HT-29 (cell line): ENCODE results near the gene DLX1. TPM values are rescaled to one million over a fixed set of nuclear protein-coding genes. Genes with fewer than 3 reads are reported as not detected.
"Not testable (repeated sequence)": the region's sequence is repeated elsewhere in the genome, so short reads cannot be mapped to it uniquely, and the experiment has no call there.

Source experiments
- DNase-seq: peaks from one replicate; pipeline ENCODE4 v3.0.0-alpha.2; 2015; ENCODE audit warnings: low spot score
- total RNA-seq: library from RNA; depleted of rRNA; stranded (reverse); fragments of >200 nt; shearing (Covaris generic); gene quantifications from 2 replicates; pipeline ENCODE4 v1.2.3, GENCODE V29; 2014; rRNA removed

Gene DLX1
- total RNA-seq, 1 experiment from 2014 or later, result 0.18 TPM

DNA sequence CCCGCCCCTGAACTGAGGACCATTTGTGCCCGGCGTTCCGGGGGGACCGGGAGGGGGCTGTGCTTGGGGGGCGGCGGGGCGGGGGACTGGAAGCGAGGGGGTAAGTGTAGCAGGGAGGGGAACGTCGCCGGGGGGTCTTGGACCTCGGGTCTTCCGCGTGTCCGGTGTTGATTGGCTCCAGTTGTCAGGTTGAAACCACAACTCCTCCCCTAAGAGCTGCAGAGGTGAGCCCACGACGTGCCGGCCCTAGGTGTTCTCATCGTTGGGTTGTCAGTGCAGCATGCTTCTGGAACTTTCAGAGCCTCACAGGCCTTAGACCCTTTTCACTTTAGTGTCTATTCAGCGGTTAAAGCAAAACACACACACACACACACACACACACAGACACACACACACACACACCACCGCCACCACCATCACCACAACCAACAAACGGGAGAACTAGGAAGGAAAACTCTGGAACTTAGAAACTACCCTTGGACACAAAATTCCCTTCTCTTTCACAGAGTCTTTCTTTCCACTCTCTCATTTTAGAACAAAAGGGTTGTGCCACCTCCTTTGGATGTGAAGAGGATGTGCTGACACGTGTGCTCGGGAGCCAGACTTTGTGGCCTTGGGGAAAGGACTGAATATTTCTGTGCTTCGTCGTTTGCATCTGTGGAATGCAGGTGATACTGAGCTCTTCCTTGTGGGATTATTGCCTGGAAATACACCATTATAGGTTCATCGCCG is 24.1 kb downstream of the DLX1 start:
- DNase-seq, result no peak

DNA sequence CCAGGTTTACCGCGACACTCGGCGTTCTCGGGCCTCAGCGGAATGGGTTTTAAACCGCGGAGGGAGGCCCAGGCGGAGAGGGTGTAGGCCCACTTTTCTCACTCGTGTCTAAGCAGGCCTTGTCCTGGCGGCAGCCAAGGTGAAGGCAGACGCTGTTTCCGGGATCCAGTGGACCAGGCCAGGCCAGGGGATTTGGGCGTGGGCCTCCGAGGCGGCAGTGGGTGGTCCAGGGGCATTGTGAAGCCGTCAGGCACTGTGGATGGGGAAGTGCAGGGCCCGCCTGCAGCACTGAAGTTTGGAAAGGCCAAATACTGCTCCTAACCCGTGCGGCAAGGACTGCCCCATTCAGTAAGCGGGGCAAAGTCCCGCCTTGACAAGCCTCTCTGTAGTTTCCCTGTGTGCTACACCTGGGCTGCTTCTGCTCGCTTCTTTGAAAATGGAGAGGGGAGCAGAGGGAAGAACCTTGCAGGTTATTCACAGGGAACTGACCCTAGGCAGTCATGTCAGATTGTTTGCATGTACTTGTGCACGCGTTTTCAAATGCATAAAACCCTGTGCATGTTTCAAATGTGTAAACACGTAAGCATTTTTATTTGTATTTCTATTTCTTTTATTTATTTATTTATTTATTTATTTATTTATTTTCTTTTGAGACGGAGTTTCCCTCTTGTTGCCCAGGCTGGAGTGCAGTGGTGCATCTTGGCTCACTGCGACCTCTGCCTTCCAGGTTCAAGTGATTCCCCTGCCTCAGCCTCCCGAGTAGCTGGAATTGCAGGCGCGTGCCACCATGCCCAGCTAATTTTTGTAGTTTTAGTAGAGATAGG is 24.9 kb downstream of the DLX1 start:
- no peak for DNase-seq

DNA sequence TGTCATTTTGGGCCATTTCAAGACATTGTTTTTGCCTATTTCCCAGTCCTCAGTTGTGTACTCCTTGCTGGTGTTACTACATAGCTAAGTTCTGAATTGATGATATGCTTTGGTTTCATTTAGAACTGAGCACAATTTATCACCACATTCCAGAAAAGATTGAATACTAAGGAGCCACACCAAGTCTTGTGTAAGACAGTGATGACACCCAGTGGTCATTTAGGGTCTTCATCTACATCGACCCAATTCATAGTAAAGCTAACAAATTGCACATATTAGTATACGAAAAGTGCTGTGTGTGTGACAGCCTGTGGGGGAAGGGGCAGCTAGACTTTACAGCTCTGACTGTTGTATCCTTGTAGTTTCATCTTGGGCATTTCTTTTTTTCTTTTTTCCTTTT is 28.3 kb downstream of the DLX1 start:
- DNase-seq, result no peak

DNA sequence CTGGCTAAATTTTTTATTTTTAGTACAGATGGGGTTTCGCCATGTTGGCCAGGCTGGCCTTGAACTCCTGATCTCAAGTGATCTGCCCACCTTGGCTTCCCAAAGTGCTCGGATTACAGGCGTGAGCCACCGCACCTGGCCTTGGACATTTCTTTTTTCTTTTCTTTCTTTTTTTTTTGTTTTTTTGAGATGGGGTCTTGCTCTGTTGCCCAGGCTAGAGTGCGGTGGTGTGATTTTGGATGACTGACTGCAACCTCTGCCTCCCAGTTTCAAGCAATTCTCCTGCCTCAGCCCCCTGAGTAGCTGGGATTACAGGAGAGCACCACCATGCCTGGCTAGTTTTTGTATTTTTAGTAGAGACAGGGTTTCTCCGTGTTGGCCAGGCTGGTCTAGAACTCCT is 28.9 kb downstream of the DLX1 start:
- not testable (repeated sequence) for DNase-seq

DNA sequence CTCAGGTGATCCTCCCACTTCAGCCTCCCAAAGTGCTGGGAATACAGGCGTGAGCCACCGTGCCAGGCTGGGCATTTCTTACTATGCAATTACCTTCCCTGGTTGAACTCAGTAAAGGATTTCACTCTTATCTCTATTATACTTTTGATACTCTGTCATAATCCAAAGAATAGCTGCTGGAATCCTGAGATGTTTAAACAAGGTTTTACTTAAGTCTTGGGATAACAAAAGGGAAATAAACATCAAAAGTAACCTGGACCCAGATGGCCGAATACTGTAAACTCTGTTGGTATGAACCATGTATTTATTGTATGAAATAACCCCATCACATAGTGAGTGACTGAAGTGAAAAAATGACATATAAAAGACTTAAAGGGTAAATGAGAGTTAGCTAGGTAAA is 29.3 kb downstream of the DLX1 start:
- no peak for DNase-seq

DNA sequence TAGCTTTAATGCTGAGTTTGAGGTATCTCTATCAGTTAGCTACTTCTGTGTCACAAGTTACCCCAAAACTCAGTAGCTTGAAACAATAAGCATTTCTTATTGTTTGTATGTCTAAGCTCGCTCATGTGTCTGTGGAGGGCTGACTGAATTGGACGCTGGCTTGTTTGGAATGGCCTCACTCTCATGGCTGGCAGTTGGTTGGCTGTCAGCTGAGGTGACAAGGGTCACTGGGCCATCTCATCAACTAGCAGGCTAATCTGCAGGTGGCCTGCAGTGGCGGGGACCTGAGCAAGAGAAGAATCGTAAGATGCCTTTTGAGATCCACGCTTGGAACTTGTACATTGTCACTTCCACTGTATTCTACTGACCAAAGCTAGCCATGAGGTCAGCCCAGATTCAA is 30.8 kb downstream of the DLX1 start:
- DNase-seq, result no peak

DNA sequence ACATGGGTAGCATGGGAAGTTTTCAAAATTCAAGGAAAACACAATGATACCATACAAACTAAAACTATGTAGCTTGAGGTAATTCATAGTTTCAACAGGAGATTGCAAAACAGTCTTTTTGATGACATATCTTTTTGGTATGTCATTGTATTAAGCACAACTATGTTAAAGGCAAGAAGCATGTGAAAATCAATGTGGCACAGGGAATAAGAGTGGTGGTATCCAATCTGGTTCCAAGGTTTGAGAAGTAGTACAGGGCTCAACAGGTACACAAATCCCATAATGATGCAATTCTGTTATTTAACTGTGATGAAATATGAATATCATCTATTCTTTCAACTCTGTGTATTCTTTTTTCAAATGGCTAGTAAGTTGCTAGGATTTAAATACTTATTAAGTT is 33.8 kb downstream of the DLX1 start:
- no peak for DNase-seq

DNA sequence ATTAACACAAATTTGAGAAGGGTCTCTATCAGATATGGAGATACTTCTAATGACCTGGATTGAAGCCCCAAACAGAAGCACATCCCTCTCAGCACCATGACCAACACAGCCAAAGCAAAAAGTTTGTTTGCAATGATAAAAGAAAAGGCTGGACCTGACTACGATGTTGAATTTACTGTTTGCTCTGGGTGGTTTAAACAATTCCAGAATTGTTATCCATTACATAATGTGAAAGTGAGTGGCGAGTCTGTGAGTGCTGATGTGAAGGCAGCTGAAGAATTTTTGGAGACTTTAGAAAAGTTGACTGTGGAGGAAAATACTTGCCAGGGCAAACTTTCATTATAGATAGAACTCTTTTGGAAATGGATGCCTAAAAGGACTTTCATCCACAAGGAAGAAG is 34.8 kb downstream of the DLX1 start:
- DNase-seq, result no peak

DNA sequence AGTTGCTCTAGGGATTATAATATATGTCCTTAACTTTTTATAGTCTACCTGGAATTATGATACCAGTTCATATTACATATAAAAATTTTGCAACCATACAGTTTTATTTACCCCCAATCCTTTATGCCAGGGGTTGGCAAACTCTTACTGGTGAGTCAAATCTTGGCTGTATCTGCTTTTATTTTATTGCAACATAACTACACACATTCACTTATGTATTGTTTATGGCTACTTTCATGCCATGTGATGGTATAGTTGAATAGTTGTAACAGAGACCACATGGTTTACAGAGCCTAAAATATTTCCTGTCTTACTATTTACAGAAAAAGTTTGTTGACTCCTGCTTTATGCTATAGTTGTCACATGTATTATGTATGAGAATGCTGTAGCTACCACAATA is 43.2 kb downstream of the DLX1 start:
- DNase-seq, result no peak

DNA sequence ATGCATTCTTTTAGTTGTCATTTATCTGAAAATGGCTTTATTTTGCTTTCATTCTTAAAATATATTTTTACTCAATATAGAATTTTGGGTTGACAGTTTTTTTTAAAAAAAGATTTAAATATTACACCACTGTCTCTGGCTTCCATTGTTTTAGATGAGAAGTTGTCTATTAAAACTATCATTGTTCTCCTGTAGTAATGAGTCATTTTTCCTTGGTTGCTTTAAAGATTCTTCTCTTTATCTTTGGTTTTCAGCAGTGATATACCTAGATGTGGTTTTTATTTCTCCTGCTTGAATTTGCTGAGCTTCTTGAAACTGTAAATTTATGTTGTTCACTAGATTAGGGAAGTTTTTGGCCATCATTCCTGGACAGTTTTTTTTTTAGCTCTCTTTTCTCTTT is 44.1 kb downstream of the DLX1 start:
- DNase-seq, result no peak

DNA sequence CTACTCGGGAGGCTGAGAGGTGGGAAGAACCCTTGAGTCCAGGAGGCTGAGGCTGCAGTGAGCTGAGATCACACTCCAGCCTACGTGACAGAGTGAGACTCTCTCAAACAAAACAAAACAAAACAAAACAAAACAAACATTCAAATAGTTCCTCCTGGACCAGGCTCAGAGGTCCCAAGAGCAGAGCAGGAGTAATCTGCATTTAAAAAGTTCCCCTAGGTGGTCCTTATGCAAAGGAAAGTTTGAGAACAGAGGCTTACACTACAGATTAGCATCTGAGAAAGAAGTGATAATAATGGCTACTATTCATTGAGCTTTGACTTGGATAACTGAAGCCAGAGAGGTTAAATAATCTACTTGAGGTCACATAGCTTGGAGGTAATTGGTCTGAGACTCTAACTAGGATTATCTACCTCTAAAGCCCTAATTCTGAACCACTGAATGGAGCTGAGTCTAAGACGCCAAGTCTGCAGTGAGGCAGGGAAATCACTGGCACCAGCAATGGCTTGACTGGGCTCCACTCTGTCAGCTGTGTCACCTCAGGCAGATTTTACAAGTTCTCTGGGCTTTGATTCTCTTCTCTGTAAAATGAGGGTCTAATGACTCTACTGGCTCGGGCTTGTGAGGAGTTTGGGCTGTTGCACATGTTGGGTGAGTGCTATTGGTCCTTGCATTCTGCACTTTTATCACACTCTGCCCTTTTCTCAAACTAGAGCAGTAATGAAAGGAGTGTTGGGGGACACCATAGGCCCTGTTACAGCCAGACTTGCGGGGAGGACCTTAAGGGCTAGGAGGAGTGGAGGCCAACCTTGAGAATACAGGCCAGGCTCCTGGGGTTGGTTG is 46.6 kb downstream of the DLX1 start:
- no peak for DNase-seq

DNA sequence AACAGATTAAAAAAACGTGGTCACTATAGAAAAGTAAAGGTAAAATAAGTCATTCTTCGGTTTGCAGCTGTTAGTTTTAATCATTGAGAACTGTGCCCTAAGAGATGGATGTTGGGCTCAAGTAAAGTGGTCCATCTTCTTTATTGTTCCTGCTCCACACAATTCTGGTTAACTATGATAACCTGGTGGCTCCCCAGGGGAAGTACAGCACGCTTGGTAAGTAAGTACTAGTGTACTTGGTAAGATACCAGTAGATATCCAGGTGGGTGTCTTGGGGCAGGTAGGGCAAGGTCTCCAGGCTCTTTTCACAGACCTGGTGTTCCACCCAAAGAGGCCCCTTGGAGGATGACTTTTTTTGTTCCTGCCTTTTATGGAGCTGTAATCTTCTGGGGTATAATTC is 49.0 kb downstream of the DLX1 start:
- DNase-seq, result no peak

DNA sequence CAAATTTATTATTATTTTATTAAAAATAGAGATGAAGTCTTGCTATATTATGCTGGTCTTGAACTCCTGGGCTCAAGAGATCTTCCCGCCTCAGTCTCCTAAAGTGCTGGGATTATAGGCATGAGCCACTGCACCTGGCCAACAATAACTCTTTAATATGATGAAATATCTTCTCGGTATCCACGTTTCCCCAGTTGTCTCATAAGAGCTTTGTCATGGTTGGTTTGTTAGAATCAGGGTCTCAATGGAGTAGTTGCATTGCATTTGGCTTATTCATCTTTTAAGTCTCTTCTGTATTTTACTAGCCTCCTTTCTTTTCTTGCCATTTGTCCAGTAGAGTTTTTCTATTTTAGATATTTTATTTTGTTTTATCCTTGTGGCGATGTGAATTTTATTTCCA is 50.1 kb downstream of the DLX1 start:
- DNase-seq, result no peak

DNA sequence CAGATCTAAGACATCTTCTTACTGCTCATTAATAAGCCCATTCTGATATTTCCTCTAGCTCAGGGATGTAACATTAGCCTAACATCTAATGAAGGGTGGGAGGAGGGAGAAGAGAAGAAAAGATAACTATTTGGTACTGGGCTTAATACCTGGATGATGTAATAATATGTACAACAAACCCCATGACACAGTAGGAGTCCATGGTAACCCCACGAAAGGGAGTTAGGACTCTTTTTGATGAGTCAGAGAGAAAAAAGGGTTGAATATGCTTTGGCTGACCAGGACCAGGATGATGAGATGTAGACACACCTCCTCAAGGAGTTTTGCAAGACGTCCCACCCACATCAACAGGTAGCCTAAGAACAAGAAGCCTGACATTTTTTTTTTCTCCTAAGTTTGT is 51.8 kb downstream of the DLX1 start:
- no peak for DNase-seq

DNA sequence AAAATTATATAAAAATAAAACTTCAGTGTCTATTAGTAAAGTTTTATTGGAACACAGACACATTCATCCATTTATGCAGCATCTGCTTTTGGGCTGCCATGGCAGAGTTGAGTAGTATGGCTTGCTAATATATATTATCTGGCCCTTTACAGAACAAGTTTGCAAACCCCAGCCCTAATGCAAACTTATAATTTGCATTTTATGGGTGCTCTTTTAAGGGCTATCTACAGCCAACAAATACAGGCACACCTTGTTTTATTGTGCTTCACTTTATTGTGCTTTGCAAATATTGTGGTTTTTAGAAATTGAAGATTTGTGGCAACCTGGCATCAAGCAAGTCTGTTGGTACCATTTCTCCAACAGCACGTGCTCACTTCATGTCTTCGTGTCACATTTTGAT is 52.6 kb downstream of the DLX1 start:
- DNase-seq, result no peak

DNA sequence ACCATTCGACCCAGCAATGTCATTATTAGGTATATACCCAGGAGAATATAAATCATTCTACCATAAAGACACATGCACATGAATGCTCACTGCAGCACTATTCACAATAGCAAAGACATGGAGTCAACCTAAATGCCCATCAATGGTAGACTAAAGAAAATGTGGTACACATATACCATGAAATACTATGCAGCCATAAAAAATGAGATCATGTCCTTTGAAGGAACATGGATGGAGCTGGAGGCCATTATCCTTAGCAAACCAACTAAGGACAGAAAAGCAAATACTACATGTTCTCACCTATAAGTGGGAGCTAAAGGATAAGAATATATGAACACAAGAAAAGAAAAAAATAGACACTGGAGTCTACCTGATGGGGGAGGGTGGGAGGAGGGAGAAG is 53.4 kb downstream of the DLX1 start:
- not testable (repeated sequence) for DNase-seq

Other genes with a start within 250 kb of the DLX1 start
- gene SLC25A12, start 191.3 kb upstream of the DLX1 start, total RNA-seq, result 10.1 and 10.5 TPM in 2 replicates
- 35.5 and 37.4 TPM in 2 replicates for gene HAT1, start 163.0 kb upstream of the DLX1 start, total RNA-seq
- 6.2 and 8.5 TPM in 2 replicates for gene METAP1D, start 85.6 kb upstream of the DLX1 start, total RNA-seq
- not detected in 2 replicates for gene DLX2, start 17.4 kb downstream of the DLX1 start, total RNA-seq